Gastroesophageal sphincter (tissue), 4 donors: ENCODE results near the gene BAG3. TPM values are rescaled to one million over a fixed set of nuclear protein-coding genes. Genes with fewer than 3 reads are reported as not detected.
A peak's percentile ranks its signal among the peaks of the same experiment; 100 is the strongest.

Source experiments
- ATAC-seq: fragments of 150-250 bp; one replicate; pipeline ENCODE4 v1.9.1; 2016; ENCODE audit warnings: mild to moderate bottlenecking, moderate library complexity
- H3K27ac ChIP-seq, 4 donors: fragments of 200-600 bp; sonication (generic) in 3 of 4; 1 replicate in 3 of 4; 2 replicates in 1 of 4; pipeline ENCODE4 v1.5.1; 2016 to 2019
- H3K27me3 ChIP-seq: fragments of 200-600 bp; sonication (generic); one replicate; pipeline ENCODE4 v1.5.1; 2019
- H3K36me3 ChIP-seq, 2 donors: fragments of 200-600 bp; sonication (generic); one replicate each; pipeline ENCODE4 v1.5.1; 2019; ENCODE audit warnings: control low read depth in 1 of 2
- H3K4me1 ChIP-seq, 3 donors: fragments of 200-600 bp; sonication (generic); 1 replicate in 2 of 3; 2 replicates in 1 of 3; pipeline ENCODE4 v1.5.1; 2016 to 2019; ENCODE audit warnings: control low read depth in 2 of 3
- H3K4me3 ChIP-seq, 2 donors: fragments of 200-600 bp; sonication (generic); one replicate each; pipeline ENCODE4 v1.5.1; 2019; ENCODE audit warnings: mild to moderate bottlenecking in 1 of 2, moderate library complexity in 1 of 2
- H3K9me3 ChIP-seq, 3 donors: fragments of 200-600 bp; sonication (generic); one replicate each; pipeline ENCODE4 v1.5.1; 2017 to 2019; ENCODE audit warnings: control low read depth in 2 of 3
- CTCF ChIP-seq, 4 experiments: fragments of 200-600 bp in 2 of 4; fragments of 450-650 bp in 2 of 4; sonication (generic) in 1 of 4; IDR thresholded peaks; one replicate each; pipeline ENCODE4 v1.5.1; 2017 to 2019; ENCODE audit warnings: antibody characterized with exemption in 4 of 4, mild to moderate bottlenecking in 2 of 4, moderate library complexity in 2 of 4
- EP300 ChIP-seq: sonication (generic); formaldehyde crosslinking; IDR thresholded peaks from one replicate; pipeline ENCODE4 v1.6.1; 2017; ENCODE audit warnings: antibody characterized with exemption, mild to moderate bottlenecking
- POLR2A ChIP-seq, 2 donors: fragments of 450-650 bp; IDR thresholded peaks; one replicate each; pipeline ENCODE4 v1.6.1; 2017; ENCODE audit warnings: antibody characterized with exemption in 2 of 2, mild to moderate bottlenecking in 2 of 2, moderate library complexity in 1 of 2
- POLR2AphosphoS5 ChIP-seq: sonication (generic); formaldehyde crosslinking; IDR thresholded peaks from one replicate; pipeline ENCODE4 v1.6.1; 2017; ENCODE audit warnings: antibody characterized with exemption
- WGBS, 2 donors: methylation state at CpG; one replicate each; pipeline ENCODE4 v1.1.5; 2018; ENCODE audit warnings: low coverage in 1 of 2; 5-methylcytosine and 5-hydroxymethylcytosine counted together
- total RNA-seq, 4 donors: library from RNA; depleted of rRNA; stranded (reverse); fragments of >200 nt; gene quantifications; one replicate each; pipeline ENCODE4 v1.1.0, GENCODE V29; 2016

The BAG3 gene
- total RNA-seq: 10 to 100 TPM; 31.2 to 80.4 (median 61.4) TPM

GRCh38 chr10:119650692-119651513, at the start of gene BAG3:
TSS of gene BAG3 (plus strand) at chr10:119651380. CDS start at chr10:119651676, 296 bp downstream.
- 6 to 7% methylated on average over 5 of the region's 60 CpGs for WGBS, 2 donors
- peak; percentile 92 for ATAC-seq
- H3K27ac ChIP-seq: peak within 1 kb of the TSS; percentile 93 to 99 (median 98)
- H3K36me3 ChIP-seq: no peaks in the 10 kb centered on the region
- no peaks in the 10 kb centered on the region for H3K27me3 ChIP-seq
- H3K4me3 ChIP-seq: peak within 1 kb of the TSS; percentile 76 to 96
- TF ChIP-seq POLR2A (IDR thresholded peaks at IDR 0.05) (peak in 1 of 2 donors; percentile 92), CTCF (IDR thresholded peaks at IDR 0.05) (peak in 1 of 4 experiments; percentile 26), POLR2AphosphoS5 (peak; percentile 97), EP300 (no peak)
- peaks cover 0 to under 1% (median 0%) of the 10 kb centered on the region in 3 donors for H3K9me3 ChIP-seq
- peaks cover 0 to 41% (median 23%) of the 10 kb centered on the region in 3 donors for H3K4me1 ChIP-seq

- ATAC-seq: no peak
- no peaks in the 10 kb centered on the region for H3K9me3 ChIP-seq
- H3K36me3 ChIP-seq: no peaks in the 10 kb centered on the region
- TF ChIP-seq POLR2A (IDR thresholded peaks at IDR 0.05) (no peak), CTCF (IDR thresholded peaks at IDR 0.05) (peak in 1 of 4 experiments; percentile 44)
- H3K27me3 ChIP-seq: no peaks in the 10 kb centered on the region
- H3K4me1 ChIP-seq: peaks cover 0 to 5% (median 0%) of the 10 kb centered on the region in 3 donors
- H3K4me3 ChIP-seq: no peak overlapping the region
- 44 to 57% methylated on average over 1 to 2 of the region's 2 CpGs for WGBS, 2 donors
- no peak overlapping the region for H3K27ac ChIP-seq
These were observed 48.7 kb upstream of the BAG3 start for GRCh38 chr10:119602241-119603095.

GRCh38 chr10:119604468-119604867, 46.7 kb upstream of the BAG3 start:
- H3K36me3 ChIP-seq: no peaks in the 10 kb centered on the region
- peaks cover 0 to 9% (median 3%) of the 10 kb centered on the region in 3 donors for H3K4me1 ChIP-seq
- no peak overlapping the region for H3K27ac ChIP-seq
- H3K4me3 ChIP-seq: no peak overlapping the region
- TF ChIP-seq POLR2AphosphoS5 (no peak), POLR2A (IDR thresholded peaks at IDR 0.05) (no peak), CTCF (IDR thresholded peaks at IDR 0.05) (no peak), EP300 (no peak)
- no peak for ATAC-seq
- no peaks in the 10 kb centered on the region for H3K9me3 ChIP-seq
- no peaks in the 10 kb centered on the region for H3K27me3 ChIP-seq

GRCh38 chr10:119608316-119609155, 42.6 kb upstream of the BAG3 start:
- H3K27me3 ChIP-seq: no peaks in the 10 kb centered on the region
- no peaks in the 10 kb centered on the region for H3K9me3 ChIP-seq
- H3K36me3 ChIP-seq: no peaks in the 10 kb centered on the region
- peak; percentile 72 for ATAC-seq
- TF ChIP-seq POLR2A (IDR thresholded peaks at IDR 0.05) (no peak), CTCF (IDR thresholded peaks at IDR 0.05) (peak; percentile 36 to 82 (median 50))
- H3K4me1 ChIP-seq: peaks cover 0 to 9% (median 3%) of the 10 kb centered on the region in 3 donors
- H3K4me3 ChIP-seq: no peak overlapping the region
- WGBS, 2 donors: 15 to 22% methylated on average over 11 to 14 of the region's 15 CpGs
- no peak overlapping the region for H3K27ac ChIP-seq
